NT2/D1 (cell line): ENCODE results near the gene UCP3.

Experiments used
- DNase-seq: peaks from one replicate; pipeline ENCODE4 v3.0.0-alpha.2; 2011; ENCODE audit warnings: low read depth, low spot score
- H3K27me3 ChIP-seq: 2 replicates; pipeline ENCODE4 v1.6.0; 2011; ENCODE audit warnings: mild to moderate bottlenecking; ENCODE audit not compliant: insufficient read length, insufficient read depth
- H3K36me3 ChIP-seq: 2 replicates; pipeline ENCODE4 v1.6.1; 2011; ENCODE audit warnings: mild to moderate bottlenecking, low read length, mixed read lengths; ENCODE audit not compliant: insufficient read depth, insufficient read length
- H3K4me1 ChIP-seq: 2 replicates; pipeline ENCODE4 v1.5.1; 2011; ENCODE audit not compliant: insufficient read depth, insufficient read length
- H3K4me3 ChIP-seq: 2 replicates; pipeline ENCODE4 v1.5.1; 2011; ENCODE audit warnings: low read depth; ENCODE audit not compliant: insufficient read length
- H3K9ac ChIP-seq: 2 replicates; pipeline ENCODE4 v1.6.0; 2011; ENCODE audit warnings: low read depth; ENCODE audit not compliant: insufficient read length
- H3K9me3 ChIP-seq: 2 replicates; pipeline ENCODE4 v1.5.1; 2011; ENCODE audit warnings: mild to moderate bottlenecking, low read length; ENCODE audit not compliant: insufficient read depth
- SUZ12 ChIP-seq: IDR thresholded peaks from 2 replicates; pipeline ENCODE4 v1.6.1; 2011; ENCODE audit not compliant: insufficient read length, insufficient read depth; ENCODE audit errors: extremely low read depth
- YY1 ChIP-seq: IDR thresholded peaks from 2 replicates; pipeline ENCODE4 v1.6.1; 2011; ENCODE audit not compliant: insufficient read length, insufficient read depth
- ZNF274 ChIP-seq: IDR thresholded peaks from 2 replicates; pipeline ENCODE4 v1.6.1; 2011; ENCODE audit warnings: mild to moderate bottlenecking, low read depth, low read length

UCP3 gene

DNA sequence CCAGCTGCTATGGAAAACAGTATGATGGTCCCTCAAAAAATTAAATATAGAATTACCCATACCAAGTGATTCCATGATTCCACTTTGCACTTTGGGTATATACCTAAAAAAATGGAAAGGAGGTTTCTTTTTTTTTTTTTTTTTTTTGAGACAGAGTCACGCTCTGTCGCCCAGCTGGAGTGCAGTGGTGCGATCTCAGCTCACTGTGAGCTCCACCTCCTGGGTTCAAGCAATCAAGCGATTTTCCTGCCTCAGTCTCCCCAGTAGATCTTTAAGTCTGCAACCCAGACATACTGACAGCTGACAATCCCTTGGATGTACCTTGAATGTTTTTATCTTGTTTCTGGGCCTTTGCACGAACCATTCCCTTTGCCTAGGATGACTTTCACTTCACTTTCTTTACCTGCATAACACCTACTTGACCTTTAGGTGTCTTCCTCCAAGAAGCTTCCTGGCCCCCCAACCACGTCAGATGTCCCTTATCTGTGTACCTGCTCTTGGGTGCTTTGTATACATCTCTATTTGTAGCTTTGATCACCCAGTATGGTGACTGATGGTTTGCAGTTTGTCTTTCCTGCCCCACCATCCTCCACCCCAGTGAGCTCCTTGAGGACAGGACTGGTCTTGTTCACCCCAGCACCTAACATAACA lies 11.6 kb downstream of the UCP3 start:
- H3K9me3 ChIP-seq: no peaks in the 10 kb centered on the region
- no peaks in the 10 kb centered on the region for H3K27me3 ChIP-seq
- TF ChIP-seq ZNF274: no peak
- no peak for TF ChIP-seq YY1
- TF ChIP-seq SUZ12: no peak
- H3K9ac ChIP-seq: no peak overlapping the region
- no peak for DNase-seq
- H3K36me3 ChIP-seq: no peaks in the 10 kb centered on the region
- no peaks in the 10 kb centered on the region for H3K4me1 ChIP-seq
- H3K4me3 ChIP-seq: no peak overlapping the region

DNA sequence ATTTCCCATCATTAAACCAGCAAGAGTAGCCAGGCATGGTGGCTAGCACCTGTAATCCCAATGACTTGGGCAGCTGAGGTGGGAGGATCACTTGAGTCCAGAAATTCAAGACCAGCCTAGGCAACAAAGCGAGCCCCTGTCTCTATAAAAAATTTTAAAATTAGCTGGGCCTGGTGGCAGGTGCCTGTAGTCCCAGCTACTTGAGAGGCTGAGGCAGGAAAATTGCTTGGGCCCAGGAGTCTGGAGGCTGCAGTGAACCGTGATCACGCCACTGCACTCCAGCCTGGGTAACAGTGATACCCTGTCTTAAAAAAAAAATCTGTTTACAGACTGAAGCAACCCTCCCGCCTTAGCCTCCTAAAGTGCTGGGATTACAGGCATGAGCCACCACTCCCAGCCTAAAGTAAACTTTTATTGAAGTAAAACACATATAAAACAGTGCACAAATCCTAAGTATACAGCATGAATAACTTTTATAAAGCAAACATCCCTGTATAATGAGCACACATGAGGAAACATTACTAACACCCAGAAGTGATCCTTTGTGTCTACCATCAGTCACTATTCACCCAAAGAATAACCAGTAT lies 12.6 kb downstream of the UCP3 start:
- Histone ChIP-seq H3K4me1 (peaks cover 2% of the 10 kb centered on the region), H3K9ac (no peak overlapping the region), H3K4me3 (no peak overlapping the region), H3K27me3 (no peaks in the 10 kb centered on the region), H3K36me3 (no peaks in the 10 kb centered on the region), H3K9me3 (no peaks in the 10 kb centered on the region)
- no peak for DNase-seq
- TF ChIP-seq ZNF274 (no peak), YY1 (no peak), SUZ12 (no peak)

DNA sequence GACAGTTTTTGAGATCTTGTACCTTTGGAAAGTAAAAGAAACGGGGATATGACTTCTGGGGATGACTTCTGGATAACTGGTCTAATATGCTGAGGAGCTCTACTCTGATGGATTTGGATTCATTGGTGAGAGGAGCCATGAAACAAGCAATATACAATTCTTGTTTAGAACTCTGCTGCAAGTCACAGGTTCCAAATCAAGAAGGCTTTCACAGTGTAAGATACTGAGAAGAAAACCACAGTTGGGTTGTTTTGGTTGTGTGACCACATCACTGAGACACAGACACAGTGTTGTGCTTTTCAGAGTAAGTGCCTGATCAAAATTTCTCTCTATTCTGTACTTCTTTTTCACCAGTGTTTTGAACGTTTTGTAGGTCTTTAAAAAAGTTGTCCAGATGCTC lies 13.2 kb downstream of the UCP3 start:
- Histone ChIP-seq H3K27me3 (no peaks in the 10 kb centered on the region), H3K4me1 (peaks cover 3% of the 10 kb centered on the region), H3K4me3 (no peak overlapping the region), H3K9me3 (no peaks in the 10 kb centered on the region), H3K36me3 (no peaks in the 10 kb centered on the region), H3K9ac (no peak overlapping the region)
- TF ChIP-seq ZNF274: no peak
- DNase-seq: no peak

DNA sequence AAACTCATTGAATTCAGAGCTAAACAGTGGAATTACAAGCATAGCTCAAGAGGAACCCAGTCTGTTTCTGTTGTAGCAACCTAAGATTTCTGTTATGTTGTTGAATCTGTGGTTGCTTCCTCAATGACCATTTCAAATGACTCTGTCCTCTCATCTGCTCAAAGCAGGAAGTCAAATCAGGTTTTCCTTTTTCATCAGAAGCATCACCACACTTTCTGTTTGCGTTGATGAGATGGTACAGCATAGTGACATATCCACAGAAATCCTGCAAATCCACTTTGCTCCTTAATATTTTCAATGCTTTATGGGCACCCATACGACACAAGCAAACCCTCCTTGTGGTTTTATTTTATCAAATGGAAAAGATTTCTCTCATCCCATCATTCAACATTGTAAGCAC lies 13.6 kb downstream of the UCP3 start:
- DNase-seq: no peak
- Histone ChIP-seq H3K9me3 (no peaks in the 10 kb centered on the region), H3K4me3 (no peak overlapping the region), H3K27me3 (no peaks in the 10 kb centered on the region), H3K4me1 (peaks cover 3% of the 10 kb centered on the region), H3K36me3 (no peaks in the 10 kb centered on the region), H3K9ac (no peak overlapping the region)
- TF ChIP-seq ZNF274: no peak
- no peak for TF ChIP-seq SUZ12
- TF ChIP-seq YY1: no peak

DNA sequence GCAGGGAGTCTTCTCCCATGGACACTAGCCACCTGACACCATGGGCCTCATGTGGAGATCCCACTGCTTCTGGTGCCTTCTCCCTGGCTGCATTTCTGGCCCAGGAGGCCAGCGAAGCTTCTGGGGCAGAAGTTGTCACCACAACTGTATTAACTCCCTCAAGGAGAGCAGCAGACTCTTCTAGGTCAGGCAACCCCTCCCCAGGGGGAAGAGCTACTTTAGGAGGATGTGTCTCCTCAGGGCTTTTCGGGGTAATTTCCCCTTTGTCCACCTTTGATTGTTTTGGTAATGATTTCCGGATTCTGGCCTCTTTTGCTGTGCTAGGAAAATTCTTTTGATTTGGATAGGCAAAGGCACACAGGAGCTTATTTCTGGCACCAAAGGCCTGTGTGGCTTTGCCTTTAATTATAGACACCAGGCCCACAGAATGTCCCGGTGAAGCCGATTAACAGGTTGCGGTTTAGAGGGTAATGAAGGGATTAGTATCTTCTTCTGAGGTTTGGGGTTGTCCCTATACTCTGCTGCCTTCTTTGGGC lies 17.3 kb downstream of the UCP3 start:
- Histone ChIP-seq H3K4me1 (peaks cover 3% of the 10 kb centered on the region), H3K9ac (no peak overlapping the region), H3K27me3 (no peaks in the 10 kb centered on the region), H3K9me3 (no peaks in the 10 kb centered on the region), H3K4me3 (no peak overlapping the region), H3K36me3 (no peaks in the 10 kb centered on the region)
- no peak for TF ChIP-seq ZNF274
- no peak for TF ChIP-seq YY1
- no peak for TF ChIP-seq SUZ12
- DNase-seq: no peak

DNA sequence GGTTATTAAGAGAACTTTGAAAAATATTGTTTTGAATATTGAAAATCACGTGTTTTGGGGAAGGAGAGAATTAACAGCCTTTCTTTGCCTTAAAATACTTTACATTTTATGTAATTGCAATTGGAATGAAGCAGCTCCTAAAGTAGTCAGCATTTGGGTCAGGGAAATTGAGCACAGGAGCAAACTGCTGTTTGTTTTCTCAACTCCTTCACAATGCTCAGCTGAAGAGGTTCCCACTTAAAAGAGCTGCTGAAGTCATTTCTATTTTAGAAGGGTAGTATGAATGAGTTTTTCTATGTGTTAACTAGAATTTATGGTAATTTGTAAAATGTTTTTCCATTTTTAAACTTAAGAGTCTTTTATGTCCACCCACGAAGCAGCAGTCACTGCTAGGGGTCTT lies 18.2 kb downstream of the UCP3 start:
- no peak overlapping the region for H3K4me3 ChIP-seq
- no peak for TF ChIP-seq SUZ12
- TF ChIP-seq YY1: no peak
- TF ChIP-seq ZNF274: no peak
- H3K4me1 ChIP-seq: peaks cover 3% of the 10 kb centered on the region
- H3K27me3 ChIP-seq: no peaks in the 10 kb centered on the region
- no peaks in the 10 kb centered on the region for H3K9me3 ChIP-seq
- no peak for DNase-seq
- H3K9ac ChIP-seq: no peak overlapping the region
- no peaks in the 10 kb centered on the region for H3K36me3 ChIP-seq

DNA sequence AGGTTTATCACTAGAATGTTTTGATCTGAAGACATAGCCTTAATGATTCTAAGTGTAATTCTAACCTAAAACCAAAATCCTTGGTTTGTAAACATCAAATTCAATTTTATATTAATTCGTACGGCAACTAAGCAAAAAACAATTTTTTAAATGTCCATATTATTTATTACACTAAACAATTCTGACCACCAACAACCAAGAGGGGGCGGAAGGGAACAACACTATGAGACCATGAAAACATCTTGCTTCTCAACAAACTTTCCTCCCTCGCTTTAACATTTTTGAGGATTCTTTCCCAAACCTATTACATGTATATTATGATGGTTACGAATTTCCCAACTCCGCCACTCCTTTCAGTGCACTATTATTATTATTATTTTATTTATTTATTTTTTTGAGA lies 19.7 kb downstream of the UCP3 start:
- DNase-seq: no peak
- no peak for TF ChIP-seq ZNF274
- no peak for TF ChIP-seq SUZ12
- no peak for TF ChIP-seq YY1

More for the DNA sequence above, 19.7 kb downstream of the UCP3 start:
- Histone ChIP-seq H3K27me3 (no peaks in the 10 kb centered on the region), H3K4me3 (no peak overlapping the region), H3K4me1 (peaks cover 3% of the 10 kb centered on the region), H3K9ac (no peak overlapping the region), H3K9me3 (no peaks in the 10 kb centered on the region), H3K36me3 (no peaks in the 10 kb centered on the region)
